HG03139 (cell line): ENCODE data around the gene CBARP.
A peak's percentile ranks its signal among the peaks of the same experiment; 100 is the strongest.
"Not testable (repeated sequence)": the region's sequence is repeated elsewhere in the genome, so short reads cannot be mapped to it uniquely, and the experiment has no call there.

Experiments used
- ATAC-seq: cut with Tn5 transposase; IDR thresholded peaks from one replicate; pipeline ENCODE4 v1.9.1; 2021; ENCODE audit not compliant: unreplicated experiment

The CBARP gene

DNA sequence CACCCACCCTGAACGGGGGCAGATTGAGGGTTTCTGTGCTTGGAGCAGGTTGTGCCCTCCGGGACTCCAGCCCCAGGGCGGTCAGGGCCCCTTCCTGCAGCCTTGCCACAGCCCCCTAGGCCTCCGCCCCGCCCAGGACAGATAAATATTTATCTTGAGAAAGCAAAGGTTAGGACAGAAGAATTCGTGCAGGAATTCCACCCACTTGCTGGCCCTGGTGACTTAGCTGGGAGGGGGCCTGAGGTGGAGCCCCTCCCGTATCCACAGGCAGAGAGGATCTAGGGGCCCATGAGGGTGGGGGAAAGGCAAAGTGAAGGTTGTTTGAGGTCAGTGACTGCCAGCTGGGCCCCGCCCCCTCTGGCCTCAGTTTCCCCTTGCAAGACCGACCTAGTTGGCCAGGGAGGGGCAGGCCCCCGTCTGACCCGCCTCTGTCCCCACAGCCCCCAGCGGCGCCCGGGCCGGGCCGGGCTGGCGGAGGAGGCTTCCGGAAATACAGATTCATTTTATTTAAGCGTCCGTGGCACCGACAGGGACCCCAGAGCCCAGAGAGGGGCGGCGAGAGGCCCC lies 15.8 kb upstream of the CBARP start:
- no peak for ATAC-seq

DNA sequence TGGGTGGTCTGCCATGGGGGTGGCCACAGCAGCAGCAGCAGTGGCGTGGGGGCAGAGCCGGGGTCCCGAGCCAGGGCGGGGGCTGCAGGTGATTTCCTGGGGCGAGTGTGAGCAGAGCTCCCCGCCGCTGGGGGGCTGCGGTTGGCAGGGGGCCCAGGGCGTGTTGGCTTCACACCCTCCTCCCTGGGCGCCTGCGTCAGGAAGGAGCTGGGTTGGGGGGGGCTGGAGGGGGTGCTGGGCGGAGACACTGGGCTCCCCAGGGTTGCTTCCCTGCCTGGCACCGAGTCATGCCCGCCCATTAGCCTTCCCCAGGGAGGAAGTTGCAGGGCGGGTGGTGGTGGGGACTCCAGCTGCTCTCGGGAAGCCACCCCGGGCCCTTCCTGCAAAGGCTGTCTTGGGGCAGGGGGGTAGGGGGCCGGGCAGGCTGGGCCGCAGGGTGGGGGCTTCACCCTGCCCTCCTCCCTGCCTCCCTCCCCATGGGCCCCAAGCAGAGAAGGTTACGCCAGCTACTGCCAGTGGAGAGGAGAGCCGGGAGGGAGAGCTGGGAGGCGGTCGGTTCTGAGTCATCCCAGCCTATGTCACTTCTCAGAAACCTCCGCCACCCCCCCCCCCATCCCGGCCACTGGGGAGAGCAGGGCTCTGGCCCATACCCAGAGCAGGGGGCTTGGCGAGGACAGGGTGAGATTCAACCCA lies 15.2 kb upstream of the CBARP start:
- ATAC-seq, result no peak

DNA sequence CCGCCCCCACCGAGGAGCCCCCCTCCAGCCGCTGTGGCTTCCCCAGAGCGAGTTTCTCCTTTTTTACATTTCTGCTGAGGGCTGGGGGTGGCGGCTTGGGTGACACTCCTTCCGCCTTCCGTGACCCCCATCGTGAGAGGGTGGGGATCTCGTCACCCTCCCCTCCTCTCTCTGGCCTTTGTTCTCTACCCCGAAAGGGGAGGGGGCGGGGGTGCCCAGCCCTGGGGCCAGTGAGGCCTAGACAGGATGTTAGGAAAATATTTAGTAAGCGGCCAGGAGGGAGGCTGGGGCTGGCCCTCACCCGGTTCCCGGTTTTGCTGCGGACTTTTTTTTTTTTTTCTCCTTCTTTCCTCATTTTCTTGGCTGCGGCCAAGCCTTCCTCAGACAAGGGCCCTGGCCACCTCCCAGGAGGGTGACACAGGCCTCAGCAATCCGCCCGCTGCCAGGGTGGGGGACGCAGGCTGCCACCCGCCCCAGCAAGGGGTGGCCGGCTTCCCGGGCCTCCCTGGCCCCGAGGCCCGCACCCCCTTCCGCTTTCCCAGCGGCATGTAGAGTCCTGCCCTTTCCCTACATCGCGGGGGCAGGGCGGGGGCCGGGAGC lies 14.5 kb upstream of the CBARP start:
- no peak for ATAC-seq

DNA sequence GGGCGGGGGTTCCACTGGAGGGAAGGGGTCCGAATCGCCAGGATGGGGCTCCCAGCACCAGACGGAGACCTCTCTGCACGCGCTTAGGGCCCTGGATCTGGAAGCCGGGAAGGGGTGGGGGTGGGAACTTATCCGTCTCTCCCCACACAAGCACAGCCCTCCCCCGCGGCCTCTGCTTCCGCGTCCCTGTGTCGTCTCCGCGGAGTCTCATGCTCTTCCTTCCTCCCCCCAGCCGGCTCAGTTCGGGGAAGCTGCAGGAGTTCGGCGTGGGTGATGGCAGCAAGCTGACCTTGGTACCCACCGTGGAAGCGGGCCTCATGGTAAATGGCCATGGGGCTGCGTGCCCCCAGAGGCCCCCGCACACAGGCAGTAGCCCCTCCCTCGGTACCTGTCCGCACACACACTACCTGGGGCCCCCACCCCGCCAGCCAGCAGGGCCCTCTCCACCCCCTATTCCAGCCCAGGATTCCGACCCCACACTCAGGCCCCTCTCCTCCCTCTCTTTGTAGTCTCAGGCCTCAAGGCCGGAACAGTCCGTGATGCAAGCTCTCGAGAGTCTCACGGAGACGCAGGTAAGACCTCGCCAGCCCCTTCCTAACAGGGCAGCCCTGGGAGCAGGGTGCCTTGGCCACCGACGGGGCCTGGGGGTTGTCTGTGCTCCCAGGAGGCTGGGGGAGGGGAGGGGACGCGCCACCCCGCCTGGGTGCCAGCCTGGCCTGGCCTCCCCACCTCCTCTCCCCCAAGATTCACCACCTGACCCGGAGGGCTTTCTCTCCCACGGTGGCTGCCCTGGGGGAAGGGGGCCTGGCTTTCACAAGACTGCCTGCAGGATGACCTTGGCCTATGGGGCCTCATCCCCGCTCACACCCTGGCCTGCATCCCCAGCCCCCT lies 13.8 kb upstream of the CBARP start:
- ATAC-seq, result no peak

DNA sequence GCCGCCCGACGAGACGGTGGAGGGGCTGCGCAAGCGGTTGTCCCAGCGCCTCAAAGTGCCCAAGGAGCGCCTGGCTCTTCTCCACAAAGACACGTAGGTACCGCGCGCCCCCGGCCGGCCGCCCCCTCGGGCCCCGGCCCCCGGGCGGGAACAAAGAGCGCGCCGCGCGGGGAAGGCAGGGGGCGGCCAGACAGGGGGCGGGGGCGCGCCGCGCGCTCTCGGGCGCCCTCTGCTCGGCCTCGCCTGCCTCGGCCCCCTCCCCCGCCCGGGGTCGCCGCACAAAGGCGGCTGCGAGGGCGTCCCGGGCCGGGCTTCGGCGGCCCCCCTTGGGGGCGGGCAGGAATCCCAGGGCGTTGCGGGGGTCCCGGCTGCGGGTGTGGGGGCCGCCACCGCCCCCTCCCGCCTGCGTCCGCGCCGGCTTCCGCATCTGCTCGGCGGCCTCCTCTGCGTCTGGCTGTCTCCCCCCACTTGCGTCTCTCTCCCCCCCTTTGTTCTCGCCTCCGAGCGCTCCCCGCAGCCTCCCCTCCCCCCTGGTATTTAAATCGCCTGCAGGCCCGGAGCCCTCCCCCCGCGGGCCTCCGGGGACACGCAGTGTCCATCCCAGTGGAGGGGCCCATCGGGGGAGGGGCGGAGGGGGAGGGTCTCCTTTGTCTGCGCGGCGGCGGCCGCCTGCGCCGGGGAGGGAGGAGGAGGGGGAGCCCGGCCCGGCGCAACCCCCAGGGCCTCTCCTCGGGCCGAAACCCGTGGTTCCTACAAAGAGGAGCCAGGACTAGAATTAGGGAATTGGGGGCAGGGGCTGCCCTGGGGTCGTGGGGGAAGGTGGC lies 12.8 kb upstream of the CBARP start:
- no peak for ATAC-seq

DNA sequence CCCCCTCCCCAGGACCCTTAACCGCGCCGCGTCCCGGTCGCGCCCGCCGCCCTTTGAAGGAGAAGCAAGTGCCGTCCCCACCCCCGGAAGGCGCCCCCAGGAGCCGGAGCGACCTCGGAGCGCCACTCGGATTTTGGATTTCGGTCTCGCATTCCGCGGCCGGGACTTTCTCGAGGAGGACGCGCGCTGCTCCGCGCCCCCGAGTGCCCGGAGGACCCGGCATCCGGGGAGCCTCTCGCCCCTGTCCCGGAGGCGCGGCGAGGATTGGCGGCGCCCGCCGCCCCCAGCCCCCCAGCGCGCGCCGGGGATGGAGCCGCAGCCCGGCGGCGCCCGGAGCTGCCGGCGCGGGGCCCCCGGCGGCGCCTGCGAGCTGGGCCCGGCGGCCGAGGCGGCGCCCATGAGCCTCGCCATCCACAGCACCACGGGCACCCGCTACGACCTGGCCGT lies 12.2 kb upstream of the CBARP start:
- ATAC-seq, result no peak

DNA sequence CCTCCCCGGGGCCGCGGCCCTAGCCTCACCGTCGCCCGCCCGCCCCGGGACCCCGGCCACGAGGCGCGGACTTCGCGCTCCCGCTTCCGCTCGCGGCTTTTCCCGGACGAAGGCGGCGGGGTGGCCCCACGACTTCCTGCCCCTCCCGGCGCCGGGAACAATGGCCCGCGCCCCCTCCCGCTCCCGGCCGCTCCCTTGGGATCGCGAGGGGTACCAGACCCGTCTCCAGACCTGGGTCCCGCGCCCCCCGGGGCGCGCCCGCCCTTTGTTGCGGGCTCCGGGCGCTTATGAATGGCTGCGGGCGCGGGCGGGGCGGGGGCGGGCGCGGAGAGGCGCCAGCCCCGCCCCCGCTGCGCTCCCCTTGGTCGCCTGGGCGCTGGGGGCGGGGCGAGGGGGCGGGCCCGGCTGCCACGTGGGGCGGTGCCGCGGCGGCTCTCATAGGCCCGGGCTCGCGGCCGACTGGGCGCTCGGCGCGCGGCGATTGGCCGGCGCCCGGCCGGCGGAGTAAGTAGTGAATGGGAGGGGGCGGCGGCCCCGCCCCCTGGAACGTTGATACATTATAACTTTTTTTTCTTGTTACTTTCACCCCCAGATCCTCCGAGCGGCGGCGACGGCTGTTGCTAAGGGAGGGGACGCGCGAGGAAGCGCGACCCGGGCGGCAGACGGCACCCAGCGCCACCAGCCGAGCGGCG lies 11.6 kb upstream of the CBARP start:
- peak; percentile 40 for ATAC-seq

DNA sequence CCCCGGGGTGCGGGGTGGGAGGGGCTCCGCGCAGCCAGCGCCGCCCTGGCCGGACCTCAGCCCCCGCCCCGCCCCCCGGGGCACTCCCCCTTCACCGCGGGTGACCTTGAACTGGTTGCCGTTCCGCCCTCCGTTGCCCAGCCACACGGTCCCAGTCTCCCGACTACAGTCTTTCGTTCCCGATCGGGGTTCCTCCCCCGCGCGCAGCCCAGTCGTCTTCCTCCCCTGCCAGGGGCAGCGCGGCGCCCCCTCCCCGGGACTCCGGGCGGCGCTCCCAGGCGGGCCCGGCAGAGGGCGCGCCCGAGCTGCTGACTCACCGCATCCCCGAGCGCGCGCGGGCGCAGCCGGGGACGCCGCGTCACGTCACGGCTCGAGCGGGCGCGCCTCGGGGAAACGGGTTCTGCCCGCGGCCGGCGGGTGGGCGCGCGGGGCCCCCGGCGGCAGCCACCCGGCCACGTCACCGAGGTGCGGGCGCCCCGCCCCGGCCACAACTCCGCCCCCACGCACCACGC lies 11.0 kb upstream of the CBARP start:
- ATAC-seq, result peak; percentile 20

DNA sequence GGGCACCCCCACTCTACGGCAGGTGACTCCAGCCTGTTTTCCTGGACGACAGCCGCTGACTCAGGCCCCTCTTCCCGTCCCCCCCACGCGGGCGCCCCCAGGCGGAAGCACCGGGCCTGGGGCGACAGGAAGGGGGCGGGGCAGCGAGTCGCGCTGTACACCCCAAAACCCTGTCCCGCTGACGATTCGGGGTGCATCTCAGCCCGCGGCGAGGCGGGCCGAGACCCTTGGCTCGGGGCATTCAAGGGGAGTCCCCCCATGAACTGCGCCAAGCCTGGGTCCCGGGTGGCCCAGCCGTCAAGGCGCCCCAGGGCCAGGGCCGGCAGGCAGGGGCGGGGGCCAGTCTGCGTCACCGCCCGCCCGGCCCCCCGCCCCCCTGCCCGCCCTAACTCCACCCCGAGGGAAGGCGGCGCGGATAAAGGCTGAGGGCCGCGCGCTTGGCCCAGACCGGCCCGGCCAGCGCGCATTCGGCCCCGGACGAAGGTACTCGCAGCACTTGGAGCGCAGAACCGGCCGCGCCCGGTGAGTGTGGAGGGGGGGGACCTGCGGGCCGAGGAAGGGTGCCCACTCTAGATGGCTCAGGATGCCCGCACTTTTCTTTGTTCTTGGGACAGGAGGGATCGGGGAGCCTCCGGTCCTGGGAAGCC lies 10.5 kb upstream of the CBARP start, which contains the start of gene MIDN:
Gene MIDN (plus strand): TSS at position 445 of the 647 bp plus-strand sequence. CDS start 1,714 bp downstream, outside the sequence.
- no peak for ATAC-seq

DNA sequence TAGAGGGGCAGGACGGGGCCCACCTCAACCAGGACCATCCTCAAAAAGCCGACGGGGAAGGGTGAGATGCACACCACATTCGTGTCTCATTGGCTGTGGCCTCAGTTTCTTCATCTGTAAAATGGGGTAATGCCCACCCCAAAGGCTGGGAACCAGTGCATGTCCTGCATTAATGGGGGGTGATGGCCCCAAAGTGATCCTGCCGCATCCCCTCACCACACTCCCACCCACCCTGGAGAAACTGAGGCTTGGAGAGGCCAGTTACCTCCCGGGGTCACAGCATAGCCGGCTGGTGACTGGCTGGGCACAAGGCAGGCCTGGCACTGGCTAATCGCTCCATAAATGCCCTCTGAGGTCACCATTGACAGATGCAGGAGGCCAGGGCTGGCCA lies 9.9 kb upstream of the CBARP start:
- ATAC-seq, result no peak

DNA sequence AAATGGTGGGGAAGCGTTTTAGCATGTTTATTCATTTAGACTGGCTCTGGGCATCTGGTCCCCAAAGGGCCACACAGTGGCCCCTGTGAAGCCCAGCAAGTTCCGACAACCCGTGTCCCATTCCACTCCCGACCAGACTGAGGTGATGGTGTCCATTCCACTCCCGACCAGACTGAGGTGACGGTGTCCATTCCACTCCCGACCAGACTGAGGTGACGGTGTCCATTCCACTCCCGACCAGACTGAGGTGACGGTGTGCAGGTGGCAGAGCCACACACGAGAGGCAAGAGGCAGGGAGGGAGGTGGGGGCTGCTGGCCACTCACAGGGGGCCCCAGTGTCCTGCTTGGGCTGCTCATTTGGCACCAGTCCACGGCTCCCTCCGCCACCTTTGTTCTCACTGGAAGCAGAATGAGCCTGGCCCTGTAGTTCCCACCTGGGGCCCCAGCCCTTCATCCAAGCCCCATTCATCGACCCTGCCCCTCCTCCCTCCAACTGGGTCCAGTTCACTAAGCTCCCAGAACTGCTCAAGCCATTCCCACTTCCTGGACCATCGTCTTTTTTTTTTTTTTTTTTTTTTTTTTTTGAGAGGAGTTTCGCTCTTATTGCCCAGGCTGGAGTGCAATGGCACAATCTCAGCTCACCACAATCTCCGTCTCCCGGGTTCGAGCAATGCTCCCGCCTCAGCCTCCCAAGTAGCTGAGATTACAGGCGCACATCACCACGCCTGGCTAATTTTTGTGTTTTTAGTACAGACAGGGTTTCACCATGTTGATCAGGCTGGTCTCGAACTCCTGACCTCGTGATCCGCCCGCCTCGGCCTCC lies 8.7 kb upstream of the CBARP start:
- not testable (repeated sequence) for ATAC-seq

DNA sequence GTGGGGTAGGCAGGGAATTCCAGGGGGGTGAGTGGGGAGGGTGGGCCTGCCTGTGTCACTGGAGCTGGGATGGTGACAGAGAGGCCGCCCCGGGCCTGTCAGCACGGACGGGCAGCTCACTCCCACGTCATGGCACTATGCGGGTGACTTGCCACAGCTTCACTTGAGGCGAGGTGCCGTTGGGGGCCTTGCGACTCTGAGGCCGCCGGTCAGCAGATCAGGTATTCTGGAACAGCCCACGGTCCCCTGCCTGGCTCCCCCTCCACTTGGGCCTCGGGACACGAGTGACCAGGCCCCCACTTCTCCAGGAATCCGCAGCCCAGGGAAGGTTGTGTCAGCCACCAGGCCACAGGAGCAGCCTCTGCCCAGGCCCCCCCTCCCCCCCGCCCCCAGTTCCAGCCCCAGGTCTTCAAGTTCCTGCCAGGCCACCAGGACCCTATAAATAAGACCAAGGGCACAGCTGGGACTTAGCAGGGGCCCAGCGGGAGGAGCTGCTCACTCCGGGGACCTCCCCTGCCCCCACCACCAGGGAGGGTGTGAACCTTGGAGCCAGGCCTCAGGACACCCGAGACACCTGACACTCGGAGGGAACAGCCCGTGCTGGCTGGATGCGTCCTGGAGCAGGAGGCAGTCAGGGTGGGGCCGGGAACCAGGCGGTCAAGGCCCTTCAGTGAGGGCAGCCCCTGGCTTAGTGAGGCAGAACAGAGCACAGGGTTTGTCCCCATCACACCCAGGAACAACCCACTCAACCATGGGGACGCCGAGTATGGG lies 7.9 kb upstream of the CBARP start:
- no peak for ATAC-seq

DNA sequence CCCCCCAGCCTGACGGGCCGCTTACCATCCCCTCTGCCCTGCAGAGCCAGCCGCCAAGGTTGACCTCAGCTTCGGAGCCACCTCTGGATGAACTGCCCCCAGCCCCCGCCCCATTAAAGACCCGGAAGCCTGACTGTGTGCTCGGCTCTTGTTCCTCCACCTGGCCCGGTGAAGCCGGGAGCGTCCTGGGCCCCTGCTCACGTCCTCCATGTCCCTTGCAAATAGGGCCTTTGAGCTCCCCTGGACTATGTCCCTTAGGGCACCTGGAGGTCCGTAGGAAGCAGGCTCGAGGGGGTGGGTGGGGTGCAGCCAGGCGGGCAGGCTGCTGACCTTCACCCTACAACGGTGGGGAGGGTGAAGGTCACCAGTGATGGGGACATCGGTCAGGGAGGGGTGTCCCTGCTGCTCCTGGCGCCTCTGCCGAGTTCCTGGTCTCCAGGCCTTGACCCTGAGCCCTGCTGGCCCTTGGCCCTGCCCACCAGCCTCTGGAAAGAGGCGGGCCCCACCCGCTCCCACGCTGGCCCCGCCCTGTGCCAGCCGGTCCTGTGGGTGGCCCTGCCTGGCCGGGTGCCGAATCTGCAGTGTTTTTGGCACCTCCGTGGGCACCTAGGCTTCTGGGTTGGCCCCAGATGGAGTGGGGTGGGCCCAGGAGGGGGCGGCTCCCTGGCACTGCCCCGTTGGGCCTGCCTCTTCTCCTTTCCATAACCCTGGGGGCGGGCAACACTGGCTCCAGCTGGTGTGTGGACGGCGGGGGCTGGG lies 7.1 kb upstream of the CBARP start:
- no peak for ATAC-seq

DNA sequence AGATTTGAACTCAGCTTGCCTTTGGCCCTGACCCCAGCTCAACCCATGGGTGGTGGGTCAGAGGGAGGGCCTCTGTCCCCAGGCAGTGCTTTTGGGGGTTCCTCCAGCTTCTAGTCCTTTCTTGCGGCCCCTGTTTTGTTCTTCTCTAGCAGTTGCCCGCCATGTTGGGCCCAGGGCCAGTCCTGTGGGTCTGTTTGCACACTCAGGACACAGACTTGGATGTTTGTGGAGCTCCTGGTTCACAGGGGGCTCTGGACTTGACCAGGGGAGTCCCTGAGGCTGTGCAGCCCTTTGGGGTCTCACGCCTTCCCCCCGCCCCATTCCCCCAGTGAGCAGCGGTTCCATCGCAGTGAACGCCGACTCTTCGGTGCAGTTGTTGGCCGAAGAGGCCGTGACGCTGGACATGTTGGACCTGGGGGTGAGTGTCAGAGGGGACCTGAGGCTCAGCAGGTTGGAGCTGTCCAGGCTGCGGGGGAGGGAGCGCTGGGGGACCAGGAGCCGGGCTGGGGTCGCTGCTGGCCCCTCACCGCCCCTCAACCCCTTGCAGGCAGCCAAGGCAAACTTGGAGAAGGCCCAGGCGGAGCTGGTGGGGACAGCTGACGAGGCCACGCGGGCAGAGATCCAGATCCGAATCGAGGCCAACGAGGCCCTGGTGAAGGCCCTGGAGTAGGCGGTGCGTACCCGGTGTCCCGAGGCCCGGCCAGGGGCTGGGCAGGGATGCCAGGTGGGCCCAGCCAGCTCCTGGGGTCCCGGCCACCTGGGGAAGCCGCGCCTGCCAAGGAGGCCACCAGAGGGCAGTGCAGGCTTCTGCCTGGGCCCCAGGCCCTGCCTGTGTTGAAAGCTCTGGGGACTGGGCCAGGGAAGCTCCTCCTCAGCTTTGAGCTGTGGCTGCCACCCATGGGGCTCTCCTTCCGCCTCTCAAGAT lies 6.2 kb upstream of the CBARP start:
- ATAC-seq, result no peak

DNA sequence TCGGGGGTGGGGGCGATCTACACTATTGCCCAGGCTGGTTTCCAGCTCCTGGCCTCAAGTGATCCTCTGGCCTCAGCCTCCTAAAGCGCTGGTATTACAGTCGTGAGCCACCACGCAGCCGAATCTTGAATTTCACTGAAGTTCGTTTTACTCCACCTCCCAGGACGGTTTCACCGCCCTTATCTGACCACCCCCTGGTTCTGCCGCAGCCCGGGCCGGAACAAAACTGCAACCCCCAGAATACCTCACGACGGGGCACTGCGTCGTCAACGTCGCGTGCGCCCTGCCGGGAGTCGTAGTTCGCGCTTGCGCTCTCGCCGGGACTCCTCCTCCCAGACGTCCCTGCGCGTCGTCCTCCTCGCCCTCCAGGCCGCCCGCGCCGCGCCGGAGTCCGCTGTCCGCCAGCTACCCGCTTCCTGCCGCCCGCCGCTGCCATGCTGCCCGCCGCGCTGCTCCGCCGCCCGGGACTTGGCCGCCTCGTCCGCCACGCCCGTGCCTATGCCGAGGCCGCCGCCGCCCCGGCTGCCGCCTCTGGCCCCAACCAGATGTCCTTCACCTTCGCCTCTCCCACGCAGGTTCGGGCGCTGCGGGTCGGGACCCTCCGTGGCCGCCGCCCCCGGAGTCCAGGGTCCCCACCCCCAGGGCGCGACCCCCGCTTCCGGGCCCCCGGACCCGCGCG lies 3.8 kb upstream of the CBARP start, which contains the start of gene ATP5F1D:
Gene ATP5F1D (plus strand): TSS at position 335 of the 679 bp plus-strand sequence. CDS start 100 bp downstream, at position 435.
- peak; percentile 38 for ATAC-seq
